Activated naive CD4-positive, alpha-beta T cell treated with anti-CD3 and anti-CD28 coated beads, Interleukin-2, amount 50 U/mL, for 72 hours (primary cell): ENCODE results near the gene VAV3. TPM values are rescaled to one million over a fixed set of nuclear protein-coding genes. Genes with fewer than 3 reads are reported as not detected.
"Not testable (repeated sequence)": the region's sequence is repeated elsewhere in the genome, so short reads cannot be mapped to it uniquely, and the experiment has no call there.

Experiments used
- ATAC-seq, 2 donors: fragments of 150-1000 bp; cut with Tn5 transposase; 2 replicates each; pipeline ENCODE4 v1.10.0; 2021; ENCODE audit warnings: mild to moderate bottlenecking in 2 of 2, moderate library complexity in 2 of 2
- DNase-seq, 2 donors: peaks; one replicate each; pipeline ENCODE4 v3.0.0; 2021 to 2022; ENCODE audit warnings: low spot score in 2 of 2
- H3K27ac Mint-ChIP-seq, 2 donors: one replicate each; pipeline ENCODE4 v1.8.0; 2022; ENCODE audit warnings: mild to moderate bottlenecking in 2 of 2, mixed read lengths in 2 of 2
- H3K36me3 Mint-ChIP-seq, 2 donors: one replicate each; pipeline ENCODE4 v1.8.0; 2022; ENCODE audit warnings: mixed read lengths in 2 of 2
- H3K9me3 Mint-ChIP-seq, 2 donors: one replicate each; pipeline ENCODE4 v1.8.0; 2022; ENCODE audit warnings: mixed read lengths in 2 of 2
- total RNA-seq, 2 donors: library from RNA; stranded (reverse); gene quantifications; one replicate each; pipeline ENCODE4 v1.2.3, GENCODE V29; 2022

The VAV3 gene
- total RNA-seq, 2 donors from 2014 or later, result 1.8 to 4.7 TPM

DNA sequence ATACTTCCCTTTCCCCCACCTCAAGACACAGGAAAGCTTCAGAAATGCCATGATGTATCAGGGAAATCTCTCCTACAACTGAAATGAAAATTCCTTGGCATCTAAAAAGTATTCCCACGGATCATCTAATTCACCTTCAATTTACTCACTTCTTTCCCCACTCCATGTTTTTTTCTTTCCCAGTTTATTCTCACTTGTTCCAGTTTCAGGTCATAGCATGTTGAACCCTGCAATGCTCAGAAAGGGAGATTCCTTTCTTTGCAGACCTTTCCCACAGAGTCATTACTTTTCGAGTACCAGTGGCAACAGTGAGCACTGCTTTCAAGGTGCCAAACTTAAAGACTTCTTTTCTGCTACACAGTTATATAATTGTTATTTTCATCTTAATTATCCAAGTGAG, 305.0 kb downstream of the VAV3 start:
- no peaks in the 10 kb centered on the region for H3K36me3 Mint-ChIP-seq
- ATAC-seq (no peak), DNase-seq (no peak)
- no peaks in the 10 kb centered on the region for H3K9me3 Mint-ChIP-seq
- H3K27ac Mint-ChIP-seq, result no peak overlapping the region

DNA sequence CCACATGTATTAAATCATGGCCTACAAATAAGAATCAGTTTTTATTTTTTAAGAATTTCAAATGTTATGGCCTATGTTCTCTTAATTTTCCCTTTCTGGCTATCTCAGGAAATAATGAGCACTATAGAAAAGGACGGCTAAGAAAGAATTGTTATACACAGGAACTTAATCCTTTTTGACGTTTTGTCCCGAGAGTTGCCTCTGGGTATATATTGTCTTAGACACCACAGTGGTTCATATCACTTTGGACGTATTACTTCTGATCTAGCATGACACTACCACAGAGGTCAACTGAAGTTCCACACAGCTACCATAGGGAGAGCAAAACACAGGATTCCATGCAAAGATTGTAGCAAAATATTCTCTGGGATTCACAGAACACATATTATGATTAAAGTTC, 307.6 kb downstream of the VAV3 start:
- Mint-ChIP-seq H3K36me3 (peaks cover 0 to 4% of the 10 kb centered on the region in 2 donors), H3K9me3 (no peaks in the 10 kb centered on the region), H3K27ac (no peak overlapping the region)
- DNase-seq (no peak), ATAC-seq (no peak)

DNA sequence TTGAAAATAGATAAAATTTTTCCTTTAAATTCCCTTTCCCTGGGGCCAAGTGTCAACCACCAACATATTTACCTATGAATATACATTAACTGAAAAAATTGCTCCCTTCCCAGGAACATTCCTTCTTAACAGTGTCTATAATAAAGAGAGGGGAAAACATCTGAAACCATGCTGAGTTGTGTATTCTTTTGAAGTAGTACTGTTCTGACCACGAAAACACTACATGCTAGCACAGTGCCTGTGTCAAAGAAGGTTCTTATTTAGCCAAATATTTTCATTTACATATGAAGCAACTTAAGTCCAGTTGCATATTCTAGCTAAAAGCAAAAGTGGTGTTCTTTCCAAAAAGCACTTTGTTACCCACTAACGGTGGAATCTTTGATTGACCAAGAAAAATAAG, 311.2 kb downstream of the VAV3 start:
- Mint-ChIP-seq H3K27ac (no peak overlapping the region), H3K9me3 (no peaks in the 10 kb centered on the region), H3K36me3 (peaks cover 0 to 4% of the 10 kb centered on the region in 2 donors)
- no peak for DNase-seq
- no peak for ATAC-seq

DNA sequence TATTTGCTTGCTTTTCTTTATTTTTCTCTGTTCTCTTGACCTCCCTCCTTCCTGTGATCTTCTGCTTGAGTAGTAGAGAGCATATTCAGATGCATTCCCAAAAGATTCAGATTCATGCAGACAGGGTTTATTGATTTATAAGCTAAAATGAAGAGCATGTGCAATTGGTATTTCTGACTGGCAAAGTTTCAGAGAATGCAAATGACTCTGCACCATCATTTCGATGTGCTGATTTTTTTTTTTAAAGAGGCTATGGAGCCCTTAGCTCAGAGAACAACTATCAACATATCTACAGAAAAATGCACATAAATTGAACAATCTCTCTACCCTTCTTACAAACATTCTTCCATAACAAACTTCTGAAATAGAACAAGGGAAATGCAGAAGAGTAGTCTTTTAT, 312.0 kb downstream of the VAV3 start:
- H3K36me3 Mint-ChIP-seq, result peaks cover 0 to 4% of the 10 kb centered on the region in 2 donors
- H3K27ac Mint-ChIP-seq, result no peak overlapping the region
- ATAC-seq (no peak), DNase-seq (no peak)
- H3K9me3 Mint-ChIP-seq, result no peaks in the 10 kb centered on the region

DNA sequence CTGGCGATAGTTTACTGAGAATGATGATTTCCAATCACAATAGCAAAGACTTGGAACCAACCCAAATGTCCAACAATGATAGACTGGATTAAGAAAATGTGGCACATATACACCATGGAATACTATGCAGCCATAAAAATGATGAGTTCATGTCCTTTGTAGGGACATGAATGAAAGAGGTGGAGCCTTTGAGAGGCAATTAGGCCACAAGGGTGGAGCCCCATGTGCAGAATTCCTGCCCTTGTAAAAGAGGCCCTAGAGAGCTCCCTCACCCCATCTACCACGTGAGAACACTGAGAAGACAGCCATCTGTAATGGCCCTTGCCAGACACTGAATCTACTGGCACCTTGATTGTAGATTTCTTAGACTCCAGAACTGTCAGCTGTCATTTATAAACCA, 314.2 kb downstream of the VAV3 start:
- H3K36me3 Mint-ChIP-seq, ATAC-seq: not testable (repeated sequence)

DNA sequence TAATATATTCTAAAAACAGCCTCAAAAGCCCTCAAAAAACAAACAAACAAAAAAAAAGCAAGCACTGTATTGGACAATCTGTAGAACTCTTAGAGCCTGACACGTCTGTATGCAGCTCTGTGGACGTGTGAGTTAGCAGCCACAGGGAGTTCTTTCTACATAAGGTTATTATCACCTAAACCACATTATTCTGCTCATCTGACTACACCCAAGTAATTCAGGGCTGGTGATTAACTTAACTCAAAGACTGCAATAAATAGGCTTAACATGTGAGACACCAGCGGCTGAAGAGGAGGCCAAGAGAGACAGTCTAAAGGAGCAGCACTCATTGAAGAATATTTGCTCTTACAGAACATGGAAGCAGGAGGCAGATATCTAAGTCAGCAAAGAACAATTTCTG, 316.0 kb downstream of the VAV3 start:
- Mint-ChIP-seq H3K27ac (no peak overlapping the region), H3K36me3 (peaks cover 0 to 4% of the 10 kb centered on the region in 2 donors), H3K9me3 (no peaks in the 10 kb centered on the region)
- DNase-seq (no peak), ATAC-seq (no peak)

More for the DNA sequence above, 314.2 kb downstream of the VAV3 start:
- not testable (repeated sequence) for H3K9me3 Mint-ChIP-seq, DNase-seq, H3K27ac Mint-ChIP-seq

DNA sequence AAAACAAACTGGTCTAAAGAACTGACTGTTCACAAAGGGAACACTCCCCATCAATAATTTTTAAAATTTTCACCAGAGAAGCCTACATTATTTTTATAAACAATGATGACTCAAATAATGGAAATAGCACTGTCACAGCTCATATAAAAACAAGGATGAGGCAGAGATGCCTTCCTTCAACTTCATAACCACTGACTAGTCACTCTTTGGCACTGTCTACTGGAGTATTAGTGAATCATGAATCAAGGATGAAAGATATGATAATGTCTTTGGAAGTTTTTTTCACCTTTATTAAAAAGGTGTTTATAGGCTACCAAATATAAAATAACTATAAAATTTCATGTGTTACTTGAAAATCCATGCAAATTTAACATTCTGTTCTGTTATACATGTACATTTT, 316.9 kb downstream of the VAV3 start:
- Mint-ChIP-seq H3K27ac (no peak overlapping the region), H3K9me3 (no peaks in the 10 kb centered on the region), H3K36me3 (peaks cover 0 to 2% of the 10 kb centered on the region in 2 donors)
- ATAC-seq, result no peak
- no peak for DNase-seq

DNA sequence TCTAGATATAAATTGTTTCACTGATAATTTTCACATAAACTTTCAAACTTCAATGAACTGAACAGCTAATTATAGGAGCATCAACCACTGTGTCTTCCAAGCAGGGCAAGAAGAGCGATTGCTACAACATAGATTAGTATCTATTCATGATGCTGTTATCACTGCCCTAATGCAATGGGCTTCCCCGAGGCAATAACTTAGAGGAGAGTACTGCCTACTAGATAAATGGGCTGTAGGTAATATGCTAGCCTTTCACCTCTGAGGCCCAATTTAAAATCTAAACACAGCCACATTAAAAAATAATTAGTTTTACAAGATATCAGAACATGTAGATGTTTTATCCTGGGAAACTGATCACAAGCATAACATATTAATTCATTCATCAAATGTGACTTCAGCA, 318.0 kb downstream of the VAV3 start:
- ATAC-seq, result no peak
- no peaks in the 10 kb centered on the region for H3K9me3 Mint-ChIP-seq
- DNase-seq, result no peak
- H3K36me3 Mint-ChIP-seq, result no peaks in the 10 kb centered on the region
- no peak overlapping the region for H3K27ac Mint-ChIP-seq

DNA sequence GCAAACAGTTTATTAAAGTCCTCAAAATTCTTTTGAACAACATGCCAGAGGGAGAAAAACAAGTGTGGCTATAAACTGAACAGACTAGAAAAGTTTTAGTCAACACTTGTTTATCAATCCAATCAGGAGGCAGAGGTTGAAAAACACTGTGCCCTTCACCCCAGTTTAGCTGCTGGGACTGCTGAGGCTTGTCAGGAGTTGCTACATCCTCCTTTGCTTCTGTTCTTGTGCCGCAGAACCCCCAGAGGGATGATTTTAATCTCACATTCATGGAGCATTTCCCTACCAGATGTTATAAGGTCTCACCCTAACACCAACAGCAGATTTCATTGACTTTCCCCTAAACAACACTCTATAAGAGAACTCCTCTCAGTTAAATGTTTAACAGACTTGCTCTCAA, 321.2 kb downstream of the VAV3 start:
- Mint-ChIP-seq H3K27ac (peak overlapping the region in 1 of 2 donors; percentile 17), H3K9me3 (no peaks in the 10 kb centered on the region), H3K36me3 (no peaks in the 10 kb centered on the region)
- no peak for ATAC-seq
- no peak for DNase-seq

DNA sequence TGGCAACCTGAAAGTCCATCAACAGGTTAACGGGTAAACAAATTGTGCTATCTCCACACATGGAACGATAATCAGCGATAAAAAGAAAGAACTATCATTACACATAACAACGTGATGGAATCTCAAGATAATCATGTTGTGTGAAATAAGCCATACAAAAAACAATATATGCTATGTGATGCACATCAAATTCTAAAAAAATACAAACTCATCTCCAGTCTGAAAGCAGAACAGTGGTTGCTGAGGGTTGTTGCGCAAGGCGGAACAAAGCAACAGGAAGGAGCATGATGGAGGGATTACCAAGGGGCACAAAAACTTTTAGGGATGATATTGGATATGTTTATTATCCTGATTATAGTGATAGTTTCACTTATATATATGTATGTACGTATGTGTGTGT, 324.8 kb downstream of the VAV3 start:
- no peak for ATAC-seq
- no peak for DNase-seq
- Mint-ChIP-seq H3K27ac (no peak overlapping the region), H3K9me3 (no peaks in the 10 kb centered on the region), H3K36me3 (no peaks in the 10 kb centered on the region)

DNA sequence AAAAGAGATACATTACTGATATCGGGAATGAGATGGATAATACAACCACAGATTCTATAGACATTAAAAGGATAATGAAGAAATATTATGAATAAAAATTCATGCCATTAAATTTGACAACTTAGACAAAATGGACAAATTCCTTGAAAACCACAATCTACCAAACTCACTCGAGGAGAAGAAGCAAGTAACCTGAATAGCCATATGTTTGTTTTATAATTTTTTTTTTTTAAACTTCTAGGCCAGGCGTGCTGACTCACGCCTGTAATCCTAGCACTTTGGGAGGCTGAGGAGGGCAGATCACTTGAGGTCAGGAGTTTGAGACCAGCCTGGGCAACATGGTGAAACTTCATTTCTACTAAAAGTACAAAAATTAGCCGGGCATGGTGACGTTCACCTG, 327.9 kb downstream of the VAV3 start:
- Mint-ChIP-seq H3K27ac (no peak overlapping the region), H3K9me3 (peaks cover 0 to 5% of the 10 kb centered on the region in 2 donors), H3K36me3 (peaks cover 0 to 5% of the 10 kb centered on the region in 2 donors)
- DNase-seq, result no peak
- ATAC-seq, result no peak

DNA sequence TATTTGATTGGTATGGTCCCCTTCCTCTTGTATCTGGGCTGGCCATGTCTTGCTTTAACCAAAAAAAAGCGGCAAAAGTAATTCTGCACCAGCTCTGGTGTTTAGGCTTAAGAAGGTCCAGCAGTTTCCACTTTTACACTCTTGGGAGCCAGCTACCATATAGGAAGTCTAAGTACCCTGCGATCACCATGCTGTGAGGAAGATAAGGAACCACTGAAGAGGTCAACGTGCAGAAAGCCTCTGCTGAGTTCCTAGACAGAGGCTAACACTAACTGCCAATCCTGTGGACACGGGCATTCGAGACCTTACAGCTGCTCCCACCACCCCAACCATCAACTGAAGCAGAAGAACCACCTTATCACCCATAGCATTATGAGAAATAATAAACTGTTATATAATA, 331.4 kb downstream of the VAV3 start:
- DNase-seq (no peak), ATAC-seq (no peak)
- Mint-ChIP-seq H3K36me3 (peaks cover 0 to 5% of the 10 kb centered on the region in 2 donors), H3K9me3 (peaks cover 0 to 5% of the 10 kb centered on the region in 2 donors), H3K27ac (no peak overlapping the region)

DNA sequence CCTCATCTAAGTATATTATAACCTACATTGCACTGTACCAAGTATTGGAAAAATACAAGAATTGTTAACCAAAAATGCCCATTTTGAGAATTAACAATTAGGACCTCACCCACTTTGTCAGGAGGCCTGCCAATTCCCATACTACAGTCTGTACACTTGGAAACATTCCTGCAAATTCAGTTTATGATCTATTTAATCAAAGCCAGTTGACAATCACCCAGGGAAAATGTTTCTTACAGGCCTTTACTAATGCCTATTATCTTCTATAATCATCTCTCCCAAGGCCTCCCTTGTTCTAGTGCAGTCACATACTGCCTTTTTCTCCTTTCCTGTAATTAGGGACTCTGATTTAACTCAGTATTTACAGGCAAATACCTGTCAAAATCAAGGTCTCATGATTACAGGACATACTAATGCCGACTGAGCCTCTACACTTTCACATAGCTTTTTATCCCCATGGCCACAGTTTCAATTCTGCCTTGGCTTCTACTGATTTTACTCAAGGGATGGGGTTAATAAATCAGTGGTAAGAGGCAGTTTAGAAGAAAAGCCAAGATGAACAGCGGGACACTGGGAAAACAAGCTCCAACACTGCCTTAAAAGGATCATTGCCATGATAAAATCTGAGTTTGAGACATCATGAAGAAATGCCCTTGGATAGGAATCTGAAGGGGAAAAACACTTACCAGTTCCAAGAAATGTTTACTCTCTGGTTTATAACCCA, 338.7 kb downstream of the VAV3 start:
- ATAC-seq, result no peak
- H3K27ac Mint-ChIP-seq, result no peak overlapping the region
- H3K36me3 Mint-ChIP-seq, result no peaks in the 10 kb centered on the region
- DNase-seq, result no peak
- no peaks in the 10 kb centered on the region for H3K9me3 Mint-ChIP-seq

DNA sequence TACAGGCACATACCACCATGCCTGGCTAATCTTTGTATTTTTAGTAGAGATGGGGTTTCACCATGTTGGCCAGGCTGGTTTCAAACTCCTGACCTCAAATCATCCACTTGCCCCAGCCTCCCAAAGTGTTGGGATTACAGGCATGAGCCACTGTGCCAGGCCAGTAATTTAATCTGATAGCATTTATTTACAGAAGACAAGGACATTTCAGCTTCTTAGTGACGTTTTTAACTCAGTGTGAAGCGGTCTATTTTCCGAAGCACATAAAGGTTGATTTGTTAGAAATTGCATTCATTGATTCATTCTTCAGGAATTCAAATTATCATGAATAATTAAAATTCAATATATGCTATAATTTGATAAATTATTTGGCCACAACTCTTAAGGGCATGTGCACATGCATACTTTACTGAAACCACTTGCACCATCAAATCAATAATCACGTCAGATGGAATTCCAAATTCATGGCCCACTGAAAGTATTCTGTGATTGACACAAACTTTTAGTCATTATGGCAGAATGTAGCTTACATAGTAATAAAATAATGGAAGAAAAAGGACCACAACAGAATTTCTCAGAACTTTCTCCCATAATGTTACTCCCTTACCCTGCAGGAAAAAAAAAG, 339.5 kb downstream of the VAV3 start:
- H3K9me3 Mint-ChIP-seq, result no peaks in the 10 kb centered on the region
- DNase-seq (no peak), ATAC-seq (no peak)
- H3K36me3 Mint-ChIP-seq, result no peaks in the 10 kb centered on the region
- no peak overlapping the region for H3K27ac Mint-ChIP-seq

DNA sequence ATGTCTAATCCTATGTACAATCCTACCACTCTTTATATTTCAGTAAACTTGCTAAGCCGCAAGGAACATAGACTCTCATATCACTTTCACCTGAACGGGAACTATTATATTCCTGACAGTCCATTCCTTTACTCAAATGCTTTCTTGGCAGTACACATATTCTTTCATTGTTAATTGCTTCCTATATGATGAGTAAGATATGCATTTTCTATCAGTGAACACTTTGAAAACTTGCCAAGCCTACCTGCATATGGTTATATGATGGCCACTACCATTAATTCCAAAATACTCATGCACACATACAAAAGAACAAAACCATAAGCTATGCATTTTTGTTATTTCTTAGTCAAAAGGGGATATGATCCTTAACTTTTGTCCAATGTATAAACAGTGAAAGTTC, 341.5 kb downstream of the VAV3 start:
- Mint-ChIP-seq H3K36me3 (no peaks in the 10 kb centered on the region), H3K9me3 (no peaks in the 10 kb centered on the region), H3K27ac (no peak overlapping the region)
- DNase-seq (no peak), ATAC-seq (peak in 1 of 2 donors; percentile 3)

DNA sequence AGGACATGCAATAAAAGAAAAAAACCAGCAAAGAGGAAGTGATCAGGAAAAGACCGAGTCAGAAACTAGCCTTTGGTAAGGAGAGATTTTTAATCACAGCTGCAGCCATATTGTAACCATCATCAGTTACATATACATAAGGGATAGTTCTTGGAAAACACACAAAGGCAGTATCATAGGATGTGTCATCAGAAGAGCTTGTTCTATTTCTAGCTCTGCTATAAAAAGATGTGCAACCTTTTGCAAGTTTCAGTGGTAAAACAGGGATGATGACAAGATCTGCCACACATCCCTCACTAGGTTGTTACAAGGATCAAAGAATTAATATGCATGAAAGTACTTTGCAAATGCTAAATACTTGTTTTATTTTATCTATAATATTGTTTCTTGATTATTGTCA, 342.0 kb downstream of the VAV3 start:
- Mint-ChIP-seq H3K27ac (no peak overlapping the region), H3K36me3 (no peaks in the 10 kb centered on the region), H3K9me3 (no peaks in the 10 kb centered on the region)
- no peak for DNase-seq
- ATAC-seq, result peak; percentile 91 to 92

DNA sequence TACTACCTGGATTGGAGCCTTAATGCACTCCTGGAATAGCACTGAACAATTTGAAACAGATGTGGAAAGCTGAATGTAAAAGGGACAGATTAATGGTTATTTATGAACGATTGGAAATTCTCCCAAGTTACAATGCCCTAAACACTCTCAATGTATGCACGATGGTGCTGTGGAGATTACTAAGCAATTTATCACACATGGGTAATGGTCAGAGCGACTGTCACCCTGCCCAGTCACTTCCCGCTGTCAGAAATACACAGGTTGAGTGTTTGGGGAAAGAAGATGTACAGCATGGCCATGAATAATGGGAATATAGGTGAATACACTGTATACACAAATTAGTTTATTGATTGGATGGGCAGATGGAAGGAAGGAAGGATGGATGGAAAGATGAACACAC, 342.4 kb downstream of the VAV3 start:
- no peak for DNase-seq
- Mint-ChIP-seq H3K9me3 (no peaks in the 10 kb centered on the region), H3K36me3 (no peaks in the 10 kb centered on the region), H3K27ac (no peak overlapping the region)
- ATAC-seq, result peak in 1 of 2 donors; percentile 2

DNA sequence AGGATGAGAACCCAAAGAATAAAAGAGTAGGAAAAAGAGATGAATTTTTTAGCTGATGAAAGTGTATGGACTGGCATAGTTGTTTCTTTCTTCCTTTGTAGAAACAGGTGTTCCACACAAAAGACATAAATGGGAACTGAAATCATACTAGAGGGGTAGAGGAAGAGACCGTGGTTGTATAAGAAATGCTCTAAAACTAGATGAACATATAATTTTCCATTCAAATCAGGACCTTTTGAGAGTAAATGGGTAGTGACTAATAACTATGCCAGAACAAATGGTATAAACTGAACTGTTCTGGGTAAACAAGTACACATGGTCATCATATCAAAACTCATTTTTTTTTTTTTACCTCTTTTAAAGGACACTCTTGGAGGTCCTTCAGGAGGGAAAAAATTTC, 344.2 kb downstream of the VAV3 start:
- ATAC-seq, result peak in 1 of 2 donors; percentile 48
- H3K9me3 Mint-ChIP-seq, result peaks cover 0 to 4% of the 10 kb centered on the region in 2 donors
- no peak for DNase-seq
- peaks cover 0 to 10% of the 10 kb centered on the region in 2 donors for H3K36me3 Mint-ChIP-seq
- no peak overlapping the region for H3K27ac Mint-ChIP-seq
